Upper lobe of left lung (tissue), 6 donors: ENCODE results near the gene EPHB1. TPM values are rescaled to one million over a fixed set of nuclear protein-coding genes. Genes with fewer than 3 reads are reported as not detected.

Experiments
- ATAC-seq, 2 donors: fragments of 200-7000 bp; cut with Tn5 transposase; one replicate each; pipeline ENCODE4 v1.9.1; 2022; ENCODE audit warnings: mild to moderate bottlenecking in 2 of 2, moderate library complexity in 2 of 2; ENCODE audit not compliant: low FRiP score in 2 of 2
- DNase-seq, 2 donors: peaks; one replicate each; pipeline ENCODE4 v3.0.0-alpha.2; 2019 to 2020
- H3K27ac ChIP-seq, 4 donors: fragments of 200-600 bp; sonication (generic); one replicate each; pipeline ENCODE4 v1.5.1; 2016 to 2019
- H3K27me3 ChIP-seq, 4 donors: fragments of 200-600 bp; sonication (generic); one replicate each; pipeline ENCODE4 v1.5.1; 2017 to 2019
- H3K36me3 ChIP-seq, 4 donors: fragments of 200-600 bp; sonication (generic); one replicate each; pipeline ENCODE4 v1.5.1; 2016 to 2019
- H3K4me1 ChIP-seq, 4 donors: fragments of 200-600 bp; sonication (generic); one replicate each; pipeline ENCODE4 v1.5.1; 2018 to 2019
- H3K4me3 ChIP-seq, 4 donors: fragments of 200-600 bp; sonication (generic); one replicate each; pipeline ENCODE4 v1.5.1; 2017 to 2019; ENCODE audit warnings: mild to moderate bottlenecking in 2 of 4, moderate library complexity in 1 of 4
- H3K9me3 ChIP-seq, 4 donors: fragments of 200-600 bp; sonication (generic); one replicate each; pipeline ENCODE4 v1.5.1; 2018 to 2019
- EP300 ChIP-seq, 4 donors: sonication (generic); formaldehyde crosslinking; IDR thresholded peaks; one replicate each; pipeline ENCODE4 v1.5.1; 2017; ENCODE audit warnings: antibody characterized with exemption in 4 of 4, control low read depth in 2 of 4
- POLR2A ChIP-seq, 4 donors: fragments of 450-650 bp; IDR thresholded peaks; one replicate each; pipeline ENCODE4 v1.5.1; 2016 to 2017; ENCODE audit warnings: antibody characterized with exemption in 4 of 4, mild to moderate bottlenecking in 2 of 4
- POLR2AphosphoS5 ChIP-seq, 2 donors: sonication (generic); formaldehyde crosslinking; IDR thresholded peaks; one replicate each; pipeline ENCODE4 v1.5.1; 2017; ENCODE audit warnings: antibody characterized with exemption in 2 of 2
- WGBS, 2 donors: methylation state at CpG; one replicate each; pipeline ENCODE4 v1.1.5; 2017 to 2018; 5-methylcytosine and 5-hydroxymethylcytosine counted together
- total RNA-seq, 6 donors: library from RNA; depleted of rRNA in 4 of 6; stranded (reverse); fragments of >200 nt in 4 of 6; gene quantifications; one replicate each; pipeline versions ENCODE4 v1.1.0 to v1.2.1, GENCODE V29; 2016 to 2021
- TF ChIP-seq, protein P1 (sequence below), 6 experiments: fragments of 450-650 bp in 4 of 6; fragments of 200-600 bp in 2 of 6; sonication (generic) in 2 of 6; IDR thresholded peaks; one replicate each; pipeline ENCODE4 v1.5.1; 2016 to 2019; ENCODE audit warnings: antibody characterized with exemption in 6 of 6
- donor health status: DM: no; HTN: no; CAD: no; lungs with moderate emphysema.
- donor health status: DM: no; HTN: yes; CAD: no; lungs with severe emphysema.

The EPHB1 gene
- total RNA-seq, 6 donors from 2014 or later: 1.3 to 14.6 (median 2.4) TPM; not detected in 1

DNA sequence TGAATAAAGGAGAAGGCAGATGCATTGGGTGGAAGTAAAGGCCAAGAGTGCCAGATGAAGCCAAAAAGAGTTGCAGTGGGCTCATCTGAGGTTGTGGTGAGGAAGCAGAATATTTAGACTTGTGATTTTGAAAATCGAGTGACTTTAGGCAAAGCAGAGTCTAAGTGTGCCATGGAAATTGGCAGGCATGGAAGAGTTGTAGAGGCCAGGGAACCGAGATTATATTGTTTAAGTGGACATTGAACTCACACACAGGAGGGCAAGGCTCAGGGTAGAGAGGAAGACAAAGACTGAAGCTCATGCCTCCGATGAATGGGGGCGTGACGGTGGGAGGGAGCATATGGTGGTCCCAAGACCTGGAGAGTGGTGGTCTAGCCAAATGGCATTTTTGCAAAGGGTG lies 347.5 kb downstream of the EPHB1 start:
- DNase-seq (no peak), ATAC-seq (no peak)
- 70 to 88% methylated on average over 5 of the region's 5 CpGs for WGBS, 2 donors
- H3K4me1 ChIP-seq: no peaks in the 10 kb centered on the region
- no peak overlapping the region for H3K27ac ChIP-seq
- H3K9me3 ChIP-seq: no peaks in the 10 kb centered on the region
- no peaks in the 10 kb centered on the region for H3K36me3 ChIP-seq
- no peak overlapping the region for H3K4me3 ChIP-seq
- TF ChIP-seq POLR2AphosphoS5 (IDR thresholded peaks at IDR 0.05) (no peak), POLR2A (IDR thresholded peaks at IDR 0.05) (no peak), EP300 (IDR thresholded peaks at IDR 0.05) (no peak)
- TF ChIP-seq, protein P1, sequence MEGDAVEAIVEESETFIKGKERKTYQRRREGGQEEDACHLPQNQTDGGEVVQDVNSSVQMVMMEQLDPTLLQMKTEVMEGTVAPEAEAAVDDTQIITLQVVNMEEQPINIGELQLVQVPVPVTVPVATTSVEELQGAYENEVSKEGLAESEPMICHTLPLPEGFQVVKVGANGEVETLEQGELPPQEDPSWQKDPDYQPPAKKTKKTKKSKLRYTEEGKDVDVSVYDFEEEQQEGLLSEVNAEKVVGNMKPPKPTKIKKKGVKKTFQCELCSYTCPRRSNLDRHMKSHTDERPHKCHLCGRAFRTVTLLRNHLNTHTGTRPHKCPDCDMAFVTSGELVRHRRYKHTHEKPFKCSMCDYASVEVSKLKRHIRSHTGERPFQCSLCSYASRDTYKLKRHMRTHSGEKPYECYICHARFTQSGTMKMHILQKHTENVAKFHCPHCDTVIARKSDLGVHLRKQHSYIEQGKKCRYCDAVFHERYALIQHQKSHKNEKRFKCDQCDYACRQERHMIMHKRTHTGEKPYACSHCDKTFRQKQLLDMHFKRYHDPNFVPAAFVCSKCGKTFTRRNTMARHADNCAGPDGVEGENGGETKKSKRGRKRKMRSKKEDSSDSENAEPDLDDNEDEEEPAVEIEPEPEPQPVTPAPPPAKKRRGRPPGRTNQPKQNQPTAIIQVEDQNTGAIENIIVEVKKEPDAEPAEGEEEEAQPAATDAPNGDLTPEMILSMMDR (IDR thresholded peaks at IDR 0.05): no peak
- H3K27me3 ChIP-seq: no peaks in the 10 kb centered on the region

DNA sequence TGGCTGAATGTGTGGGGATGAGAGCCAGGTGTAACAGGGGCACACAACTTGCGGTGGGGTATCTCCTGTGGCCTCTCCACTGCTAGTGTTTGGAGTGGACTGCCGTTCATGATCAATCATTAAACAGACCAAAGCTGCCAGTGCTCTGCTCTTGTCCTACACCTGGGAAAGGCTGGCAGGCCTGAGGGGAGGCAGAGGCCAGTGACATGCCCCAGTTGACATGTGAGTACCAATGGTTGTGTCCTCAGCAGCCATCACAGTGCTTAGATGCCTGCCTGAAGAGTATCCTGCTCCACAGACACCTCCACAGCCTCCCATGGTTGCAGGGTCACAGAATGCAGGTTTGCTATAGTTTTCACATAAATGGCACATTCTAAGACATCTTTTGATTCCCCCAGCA lies 348.4 kb downstream of the EPHB1 start:
- H3K4me3 ChIP-seq: no peak overlapping the region
- TF ChIP-seq POLR2A (IDR thresholded peaks at IDR 0.05) (no peak), EP300 (IDR thresholded peaks at IDR 0.05) (no peak), POLR2AphosphoS5 (IDR thresholded peaks at IDR 0.05) (no peak)
- TF ChIP-seq, protein P1 (IDR thresholded peaks at IDR 0.05): no peak
- no peaks in the 10 kb centered on the region for H3K36me3 ChIP-seq
- DNase-seq: no peak
- ATAC-seq: no peak
- no peak overlapping the region for H3K27ac ChIP-seq
- WGBS, 2 donors: 70 to 77% methylated on average over 2 of the region's 2 CpGs
- no peaks in the 10 kb centered on the region for H3K9me3 ChIP-seq
- no peaks in the 10 kb centered on the region for H3K4me1 ChIP-seq
- no peaks in the 10 kb centered on the region for H3K27me3 ChIP-seq

DNA sequence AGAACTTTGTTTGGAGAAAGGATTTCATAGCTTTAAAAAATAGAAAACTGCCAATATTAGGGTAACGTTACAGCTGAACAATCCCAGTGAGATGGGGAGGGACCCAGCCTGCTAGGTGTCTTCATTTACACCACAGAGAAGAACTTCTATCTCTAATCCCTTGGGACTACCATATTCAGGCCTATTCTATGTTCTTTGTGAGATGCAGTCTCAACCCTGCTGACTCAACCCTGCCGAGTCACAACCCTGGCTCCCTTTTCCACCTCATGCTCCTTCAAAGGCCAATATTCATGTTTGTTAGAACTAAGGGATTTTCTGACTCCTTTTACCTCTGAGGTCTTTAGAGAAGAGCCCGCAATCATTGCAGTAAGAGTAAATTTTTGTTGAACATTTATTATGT lies 350.5 kb downstream of the EPHB1 start:
- 89 to 97% methylated on average over 3 of the region's 3 CpGs for WGBS, 2 donors
- no peak overlapping the region for H3K4me3 ChIP-seq
- H3K27ac ChIP-seq: no peak overlapping the region
- DNase-seq (no peak), ATAC-seq (no peak)
- H3K36me3 ChIP-seq: no peaks in the 10 kb centered on the region
- no peaks in the 10 kb centered on the region for H3K27me3 ChIP-seq
- TF ChIP-seq, protein P1 (IDR thresholded peaks at IDR 0.05): no peak
- no peak for TF ChIP-seq POLR2AphosphoS5 (IDR thresholded peaks at IDR 0.05)
- no peak for TF ChIP-seq POLR2A (IDR thresholded peaks at IDR 0.05)
- no peak for TF ChIP-seq EP300 (IDR thresholded peaks at IDR 0.05)
- H3K9me3 ChIP-seq: no peaks in the 10 kb centered on the region
- no peaks in the 10 kb centered on the region for H3K4me1 ChIP-seq

DNA sequence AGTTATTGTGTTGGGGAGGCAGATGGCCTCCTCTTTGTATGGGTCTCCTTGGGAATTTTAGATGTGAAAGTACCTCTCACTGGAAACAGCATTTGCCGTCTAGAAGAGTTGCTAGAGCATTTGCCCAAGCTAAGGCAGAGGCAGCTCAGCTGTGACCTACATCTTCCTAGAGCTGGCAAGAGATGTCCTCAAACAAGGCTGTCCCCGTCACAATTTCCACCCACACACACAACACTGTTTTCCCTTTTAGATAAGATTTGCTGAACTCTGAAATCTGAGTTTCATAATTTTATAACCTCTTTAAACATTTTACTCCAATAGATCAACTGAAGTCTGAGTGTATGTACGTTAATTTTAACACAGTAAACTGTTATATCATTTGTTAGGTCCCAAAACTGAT lies 352.6 kb downstream of the EPHB1 start:
- 71 to 75% methylated on average over 3 of the region's 3 CpGs for WGBS, 2 donors
- no peak overlapping the region for H3K27ac ChIP-seq
- no peaks in the 10 kb centered on the region for H3K27me3 ChIP-seq
- H3K9me3 ChIP-seq: no peaks in the 10 kb centered on the region
- no peaks in the 10 kb centered on the region for H3K36me3 ChIP-seq
- DNase-seq (no peak), ATAC-seq (no peak)
- H3K4me3 ChIP-seq: no peak overlapping the region
- no peaks in the 10 kb centered on the region for H3K4me1 ChIP-seq
- TF ChIP-seq POLR2A (IDR thresholded peaks at IDR 0.05): no peak
- no peak for TF ChIP-seq POLR2AphosphoS5 (IDR thresholded peaks at IDR 0.05)
- TF ChIP-seq, protein P1 (IDR thresholded peaks at IDR 0.05): no peak
- no peak for TF ChIP-seq EP300 (IDR thresholded peaks at IDR 0.05)

DNA sequence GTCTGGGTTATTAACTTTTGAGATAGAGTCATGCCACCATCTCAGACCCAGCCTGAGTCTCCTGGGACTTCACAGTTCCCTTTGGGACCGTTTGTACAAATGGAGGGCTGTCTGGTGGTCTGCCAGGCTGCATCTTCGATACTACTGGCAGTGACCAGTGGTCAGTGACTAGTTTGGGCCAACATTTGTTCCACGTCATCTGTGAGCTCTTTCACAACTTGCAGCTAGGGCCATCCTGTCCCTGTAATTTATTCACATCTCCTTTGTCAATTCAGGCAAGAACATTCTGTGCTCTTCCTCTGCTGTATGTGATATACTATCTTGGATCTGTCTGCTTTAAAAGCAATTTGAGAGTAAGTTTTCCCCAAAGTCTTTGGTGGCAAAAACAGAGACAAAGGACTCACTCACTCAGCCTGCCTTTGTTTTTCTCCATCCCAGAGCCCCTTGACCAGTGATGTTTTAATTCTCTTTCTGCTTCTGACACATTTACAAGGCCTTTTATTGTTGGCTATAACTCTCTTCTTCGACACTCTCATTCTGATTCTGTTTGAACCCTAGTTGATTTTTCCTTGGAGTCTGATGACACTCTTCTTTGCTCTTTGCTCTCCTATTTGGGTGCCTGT lies 353.4 kb downstream of the EPHB1 start:
- DNase-seq (no peak), ATAC-seq (no peak)
- TF ChIP-seq EP300 (IDR thresholded peaks at IDR 0.05): no peak
- TF ChIP-seq POLR2A (IDR thresholded peaks at IDR 0.05): no peak
- TF ChIP-seq, protein P1 (IDR thresholded peaks at IDR 0.05): no peak
- TF ChIP-seq POLR2AphosphoS5 (IDR thresholded peaks at IDR 0.05): no peak
- no peak overlapping the region for H3K27ac ChIP-seq
- 54 to 57% methylated on average over 4 of the region's 4 CpGs for WGBS, 2 donors
- H3K36me3 ChIP-seq: no peaks in the 10 kb centered on the region
- H3K4me3 ChIP-seq: no peak overlapping the region
- no peaks in the 10 kb centered on the region for H3K27me3 ChIP-seq
- no peaks in the 10 kb centered on the region for H3K4me1 ChIP-seq
- H3K9me3 ChIP-seq: no peaks in the 10 kb centered on the region
